MM.1S (cell line): ENCODE measurements around the gene NKG7.

Source experiments
- DNase-seq: peaks from one replicate; pipeline ENCODE4 v3.0.0-alpha.2; 2015
- H2AFZ ChIP-seq: fragments of 300-600 bp; sonication (generic); 2 replicates; pipeline ENCODE4 v1.6.0; 2016; ENCODE audit warnings: antibody characterized with exemption, low read length
- H3F3A ChIP-seq: fragments of 300-600 bp; sonication (generic); 2 replicates; pipeline ENCODE4 v1.6.1; 2016; ENCODE audit warnings: mild to moderate bottlenecking, antibody characterized with exemption, low read length, moderate library complexity, mixed read lengths; ENCODE audit not compliant: insufficient read depth
- H3K27ac ChIP-seq: fragments of 300-600 bp; sonication (generic); 2 replicates; pipeline ENCODE4 v1.5.1; 2016; ENCODE audit warnings: mild to moderate bottlenecking, low read length
- H3K27me3 ChIP-seq: fragments of 300-600 bp; sonication (generic); replicated peaks from 2 replicates; pipeline ENCODE4 v1.6.0; 2016; ENCODE audit warnings: low read length; ENCODE audit not compliant: insufficient read depth
- H3K36me3 ChIP-seq: fragments of 300-600 bp; sonication (generic); replicated peaks from 2 replicates; pipeline ENCODE4 v1.6.1; 2016; ENCODE audit warnings: mild to moderate bottlenecking, low read length, mixed read lengths; ENCODE audit not compliant: insufficient read depth
- H3K4me1 ChIP-seq: fragments of 300-600 bp; sonication (generic); 2 replicates; pipeline ENCODE4 v1.6.1; 2016; ENCODE audit warnings: low read length, mixed read lengths
- H3K4me2 ChIP-seq: fragments of 300-600 bp; sonication (generic); 2 replicates; pipeline ENCODE4 v1.6.0; 2016; ENCODE audit warnings: low read depth, low read length
- H3K4me3 ChIP-seq: fragments of 300-600 bp; sonication (generic); 2 replicates; pipeline ENCODE4 v1.5.1; 2016; ENCODE audit warnings: low read length, mixed read lengths
- H3K79me2 ChIP-seq: fragments of 300-600 bp; sonication (generic); 2 replicates; pipeline ENCODE4 v1.6.1; 2016; ENCODE audit warnings: mixed run types, low read length, mixed read lengths
- H3K9ac ChIP-seq: fragments of 300-600 bp; sonication (generic); 2 replicates; pipeline ENCODE4 v1.6.1; 2016; ENCODE audit warnings: low read length, mixed read lengths
- H3K9me2 ChIP-seq: fragments of 300-600 bp; sonication (generic); replicated peaks from 2 replicates; pipeline ENCODE4 v1.6.1; 2016; ENCODE audit warnings: mild to moderate bottlenecking, low read length, mixed read lengths; ENCODE audit not compliant: insufficient read depth
- H3K9me3 ChIP-seq: fragments of 300-600 bp; sonication (generic); replicated peaks from 2 replicates; pipeline ENCODE4 v1.6.1; 2016; ENCODE audit warnings: mild to moderate bottlenecking, low read length, mixed read lengths; ENCODE audit not compliant: insufficient read depth
- H4K20me1 ChIP-seq: fragments of 300-600 bp; sonication (generic); 2 replicates; pipeline ENCODE4 v1.6.1; 2016; ENCODE audit warnings: mild to moderate bottlenecking, low read length, moderate library complexity, mixed read lengths; ENCODE audit not compliant: insufficient read depth
- EZH2 ChIP-seq: fragments of 300-600 bp; sonication (generic); optimal IDR thresholded peaks from 2 replicates; pipeline ENCODE3; 2017; ENCODE audit warnings: low read depth, mild to moderate bottlenecking, antibody characterized with exemption, low read length, mixed read lengths
- EZH2phosphoT487 ChIP-seq: fragments of 300-600 bp; sonication (generic); IDR thresholded peaks from 2 replicates; pipeline ENCODE4 v1.6.1; 2018; ENCODE audit warnings: antibody characterized with exemption, low read length
- TF ChIP-seq, protein P1 (sequence below): fragments of 300-600 bp; sonication (generic); IDR thresholded peaks from 2 replicates; pipeline ENCODE4 v1.5.1; 2016; ENCODE audit warnings: antibody characterized with exemption, low read length, mixed read lengths

Gene NKG7

DNA sequence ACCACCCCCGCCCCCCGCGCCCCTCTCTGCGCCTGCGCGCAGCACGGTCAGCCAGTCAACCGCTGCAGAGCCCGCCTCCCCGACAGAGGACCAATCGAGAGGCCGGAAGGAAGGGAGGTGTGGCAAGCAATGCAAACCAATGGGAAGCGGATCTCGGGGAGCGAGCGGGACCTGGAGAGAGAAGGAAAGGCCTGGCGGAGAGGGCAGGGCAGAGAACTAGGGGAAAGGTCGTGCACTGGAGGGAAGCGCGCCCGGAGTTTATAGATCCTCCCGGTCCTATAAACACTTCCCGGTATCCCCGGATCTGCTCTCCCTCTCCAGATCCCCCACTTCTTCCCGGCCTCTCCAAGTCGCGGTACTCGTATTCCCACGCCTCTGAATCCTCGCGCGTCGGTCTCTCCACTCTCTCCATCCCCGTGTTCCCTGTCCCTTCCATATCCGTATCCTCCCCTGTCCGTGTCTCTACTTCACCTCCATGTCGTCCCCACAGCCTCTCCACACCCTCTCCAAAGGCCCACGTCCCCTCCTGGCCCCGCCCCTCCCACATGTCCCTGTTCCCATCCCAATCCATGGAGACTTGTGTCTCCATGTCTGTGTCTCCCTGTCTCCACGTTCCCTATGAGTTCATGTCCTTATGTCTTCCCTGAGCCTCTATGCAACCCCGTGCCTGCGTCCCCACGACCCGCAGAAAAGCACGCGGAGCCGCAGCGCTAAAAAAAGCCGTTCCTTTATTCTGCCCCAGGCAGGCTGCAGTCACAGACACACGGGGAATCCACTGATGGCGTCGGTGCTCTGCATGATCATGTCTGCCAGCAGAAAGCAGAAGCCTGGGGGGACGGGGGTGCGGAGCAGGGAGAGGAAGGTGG, 5.8 kb downstream of the NKG7 start:
- Histone ChIP-seq H2AFZ (no peak overlapping the region), H3K79me2 (no peaks in the 10 kb centered on the region), H3K9me3 (no peaks in the 10 kb centered on the region)

DNA sequence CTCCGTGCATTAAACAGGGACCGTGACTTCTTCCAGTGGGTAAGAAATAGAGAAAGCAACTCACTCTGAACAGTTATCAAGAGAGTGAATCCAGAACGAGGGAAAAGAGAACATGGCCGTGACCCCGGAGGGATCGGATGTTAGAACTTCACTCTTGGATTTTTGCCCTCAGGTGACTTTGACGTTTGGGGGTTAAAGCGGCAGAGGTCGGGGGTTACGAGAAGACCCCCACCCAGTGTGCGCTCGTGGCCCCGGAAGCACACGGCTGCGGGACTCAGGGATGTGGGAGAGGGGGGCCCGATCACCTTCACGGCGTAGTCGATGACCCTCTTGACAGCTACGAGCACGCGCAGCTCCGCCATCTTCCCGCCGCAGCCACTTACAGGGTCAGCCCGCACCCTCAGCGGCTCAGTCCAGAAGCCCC, 6.5 kb downstream of the NKG7 start, which contains the start of gene ETFB:
TSS of gene ETFB (minus strand) at position 424 of the 424 bp plus-strand sequence. CDS start at position 362, 62 bp downstream.
- TF ChIP-seq EZH2phosphoT487 (no peak), EZH2 (no peak)
- TF ChIP-seq, protein P1, sequence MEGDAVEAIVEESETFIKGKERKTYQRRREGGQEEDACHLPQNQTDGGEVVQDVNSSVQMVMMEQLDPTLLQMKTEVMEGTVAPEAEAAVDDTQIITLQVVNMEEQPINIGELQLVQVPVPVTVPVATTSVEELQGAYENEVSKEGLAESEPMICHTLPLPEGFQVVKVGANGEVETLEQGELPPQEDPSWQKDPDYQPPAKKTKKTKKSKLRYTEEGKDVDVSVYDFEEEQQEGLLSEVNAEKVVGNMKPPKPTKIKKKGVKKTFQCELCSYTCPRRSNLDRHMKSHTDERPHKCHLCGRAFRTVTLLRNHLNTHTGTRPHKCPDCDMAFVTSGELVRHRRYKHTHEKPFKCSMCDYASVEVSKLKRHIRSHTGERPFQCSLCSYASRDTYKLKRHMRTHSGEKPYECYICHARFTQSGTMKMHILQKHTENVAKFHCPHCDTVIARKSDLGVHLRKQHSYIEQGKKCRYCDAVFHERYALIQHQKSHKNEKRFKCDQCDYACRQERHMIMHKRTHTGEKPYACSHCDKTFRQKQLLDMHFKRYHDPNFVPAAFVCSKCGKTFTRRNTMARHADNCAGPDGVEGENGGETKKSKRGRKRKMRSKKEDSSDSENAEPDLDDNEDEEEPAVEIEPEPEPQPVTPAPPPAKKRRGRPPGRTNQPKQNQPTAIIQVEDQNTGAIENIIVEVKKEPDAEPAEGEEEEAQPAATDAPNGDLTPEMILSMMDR = no peak
- H4K20me1 ChIP-seq = no peaks in the 10 kb centered on the region
- H3K4me1 ChIP-seq = no peaks in the 10 kb centered on the region
- H3K9me2 ChIP-seq = no peaks in the 10 kb centered on the region
- no peaks in the 10 kb centered on the region for H3K9me3 ChIP-seq
- H2AFZ ChIP-seq = no peak within 1 kb of the TSS
- no peak for DNase-seq
- no peaks in the 10 kb centered on the region for H3F3A ChIP-seq
- H3K79me2 ChIP-seq = no peaks in the 10 kb centered on the region
- H3K27me3 ChIP-seq = no peaks in the 10 kb centered on the region
- H3K9ac ChIP-seq = no peak within 1 kb of the TSS
- no peak within 1 kb of the TSS for H3K27ac ChIP-seq
- no peak within 1 kb of the TSS for H3K4me3 ChIP-seq
- H3K4me2 ChIP-seq = no peak within 1 kb of the TSS
- no peaks in the 10 kb centered on the region for H3K36me3 ChIP-seq

More for the DNA sequence above, 5.8 kb downstream of the NKG7 start:
- Histone ChIP-seq H3K9ac (no peak overlapping the region), H4K20me1 (no peaks in the 10 kb centered on the region), H3K4me3 (no peak overlapping the region), H3K4me2 (no peak overlapping the region), H3K27ac (no peak overlapping the region), H3K36me3 (no peaks in the 10 kb centered on the region), H3F3A (no peaks in the 10 kb centered on the region), H3K4me1 (no peaks in the 10 kb centered on the region), H3K9me2 (no peaks in the 10 kb centered on the region), H3K27me3 (no peaks in the 10 kb centered on the region)
- no peak for TF ChIP-seq EZH2phosphoT487
- TF ChIP-seq, protein P1 = no peak
- TF ChIP-seq EZH2 = no peak
- no peak for DNase-seq

DNA sequence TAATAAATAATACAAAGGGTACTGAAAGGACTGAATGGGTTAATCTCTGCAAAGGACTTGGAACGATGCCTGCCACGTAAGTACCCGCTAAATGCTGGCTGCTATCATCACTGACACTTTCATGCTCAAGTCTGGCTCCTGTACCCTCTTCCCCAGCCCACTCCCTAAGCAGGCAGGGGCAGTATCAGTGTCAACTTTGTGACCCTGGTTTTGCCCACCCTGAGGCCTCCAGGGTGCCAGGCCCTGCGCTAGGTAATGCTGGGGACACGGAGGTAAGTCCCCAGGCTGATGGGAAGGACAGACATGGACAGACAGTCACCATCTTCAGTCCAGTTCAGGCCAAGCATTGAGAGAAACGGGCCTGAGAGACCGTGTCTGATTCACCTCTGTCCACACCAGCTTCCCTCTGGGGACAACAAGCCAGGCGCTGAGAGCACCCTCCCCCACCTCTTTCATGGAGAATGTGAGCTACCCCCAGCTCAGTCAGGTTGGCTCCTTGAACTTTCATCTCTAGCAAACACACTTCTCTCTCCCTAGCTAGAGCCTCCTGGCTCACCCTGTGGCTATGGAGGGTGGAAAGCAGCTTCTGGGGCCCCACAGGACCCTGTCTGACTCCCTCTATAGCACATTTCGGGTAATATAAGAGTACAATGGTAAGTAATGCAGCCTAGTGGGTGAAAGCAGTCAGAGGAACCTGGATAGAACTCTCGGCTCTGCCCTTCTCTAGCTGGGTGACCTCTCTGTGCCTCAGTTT, 7.1 kb downstream of the NKG7 start:
- H3K27me3 ChIP-seq = no peaks in the 10 kb centered on the region
- H3K79me2 ChIP-seq = no peaks in the 10 kb centered on the region
- no peak overlapping the region for H3K9ac ChIP-seq
- H3K4me3 ChIP-seq = no peak overlapping the region
- H3K36me3 ChIP-seq = no peaks in the 10 kb centered on the region
- H3K4me1 ChIP-seq = no peaks in the 10 kb centered on the region
- no peak for DNase-seq
- H2AFZ ChIP-seq = no peak overlapping the region
- no peak overlapping the region for H3K27ac ChIP-seq
- no peak overlapping the region for H3K4me2 ChIP-seq
- H3K9me2 ChIP-seq = no peaks in the 10 kb centered on the region
- no peaks in the 10 kb centered on the region for H4K20me1 ChIP-seq
- no peaks in the 10 kb centered on the region for H3K9me3 ChIP-seq
- TF ChIP-seq EZH2phosphoT487 (no peak), EZH2 (no peak)
- TF ChIP-seq, protein P1 = no peak
- no peaks in the 10 kb centered on the region for H3F3A ChIP-seq
